GM18951 (cell line): ENCODE data around the gene MAP4K3.

Experiments
- POLR2A ChIP-seq: IDR thresholded peaks from 4 replicates; pipeline ENCODE4 v1.6.1; 2011; ENCODE audit warnings: mild to moderate bottlenecking; ENCODE audit not compliant: insufficient read length, insufficient read depth; ENCODE audit errors: extremely low read depth
- in situ Hi-C: fragments of 300-500 bp; cut with MboI; formaldehyde crosslinking; loops from one replicate; pipeline ENCODE4 v1.12.0; 2022; ENCODE audit warnings: low sequenced_read_pairs, mixed read lengths, inconsistent platforms; ENCODE audit not compliant: unreplicated experiment

Gene MAP4K3

GRCh38 chr2:39234754-39235153 lies 202.3 kb downstream of the MAP4K3 start:
- no peak for TF ChIP-seq POLR2A
- in situ Hi-C loops: no loop called here

GRCh38 chr2:39232141-39232540 lies 204.9 kb downstream of the MAP4K3 start:
- in situ Hi-C loops: no loop called here
- no peak for TF ChIP-seq POLR2A

- no peak for TF ChIP-seq POLR2A
- in situ Hi-C loops: loop anchor here (10.0 kb wide), 2 partner anchors 154 to 274 kb away; no protein-coding TSS in a partner anchor
Observed at GRCh38 chr2:39228413-39229209, 208.5 kb downstream of the MAP4K3 start.

- in situ Hi-C loops: loop anchor here (10.0 kb wide), 2 partner anchors 153 to 273 kb away; no protein-coding TSS in a partner anchor
- no peak for TF ChIP-seq POLR2A
Observed at GRCh38 chr2:39227628-39228412, 209.3 kb downstream of the MAP4K3 start.

- no peak for TF ChIP-seq POLR2A
- in situ Hi-C loops: loop anchor here (10.0 kb wide), 2 partner anchors 151 to 271 kb away; no protein-coding TSS in a partner anchor
Observed at GRCh38 chr2:39225567-39225966, 211.5 kb downstream of the MAP4K3 start.

- no peak for TF ChIP-seq POLR2A
- in situ Hi-C loops: loop anchor here (10.0 kb wide), 2 partner anchors 149 to 269 kb away; no protein-coding TSS in a partner anchor
Observed at GRCh38 chr2:39223909-39224308, 213.2 kb downstream of the MAP4K3 start.

GRCh38 chr2:39221459-39221858 lies 215.6 kb downstream of the MAP4K3 start:
- in situ Hi-C loops: loop anchor here (10.0 kb wide), 2 partner anchors 147 to 267 kb away; no protein-coding TSS in a partner anchor

GRCh38 chr2:39220136-39220535 lies 216.9 kb downstream of the MAP4K3 start:
- in situ Hi-C loops: loop anchor here (10.0 kb wide), 2 partner anchors 145 to 265 kb away; no protein-coding TSS in a partner anchor
- TF ChIP-seq POLR2A: no peak

More at GRCh38 chr2:39221459-39221858, 215.6 kb downstream of the MAP4K3 start:
- TF ChIP-seq POLR2A: no peak

- in situ Hi-C loops: no loop called here
- no peak for TF ChIP-seq POLR2A
Observed at GRCh38 chr2:39218391-39218790, 218.7 kb downstream of the MAP4K3 start.

- in situ Hi-C loops: no loop called here
- TF ChIP-seq POLR2A: no peak
Observed at GRCh38 chr2:39217192-39217550, 219.9 kb downstream of the MAP4K3 start.

GRCh38 chr2:39216346-39217191 lies 220.5 kb downstream of the MAP4K3 start:
- no peak for TF ChIP-seq POLR2A
- in situ Hi-C loops: no loop called here

- no peak for TF ChIP-seq POLR2A
- in situ Hi-C loops: no loop called here
Observed at GRCh38 chr2:39215545-39215944, 221.5 kb downstream of the MAP4K3 start.
